ENCODE data around the gene ETFA.

ETFA gene

DNA sequence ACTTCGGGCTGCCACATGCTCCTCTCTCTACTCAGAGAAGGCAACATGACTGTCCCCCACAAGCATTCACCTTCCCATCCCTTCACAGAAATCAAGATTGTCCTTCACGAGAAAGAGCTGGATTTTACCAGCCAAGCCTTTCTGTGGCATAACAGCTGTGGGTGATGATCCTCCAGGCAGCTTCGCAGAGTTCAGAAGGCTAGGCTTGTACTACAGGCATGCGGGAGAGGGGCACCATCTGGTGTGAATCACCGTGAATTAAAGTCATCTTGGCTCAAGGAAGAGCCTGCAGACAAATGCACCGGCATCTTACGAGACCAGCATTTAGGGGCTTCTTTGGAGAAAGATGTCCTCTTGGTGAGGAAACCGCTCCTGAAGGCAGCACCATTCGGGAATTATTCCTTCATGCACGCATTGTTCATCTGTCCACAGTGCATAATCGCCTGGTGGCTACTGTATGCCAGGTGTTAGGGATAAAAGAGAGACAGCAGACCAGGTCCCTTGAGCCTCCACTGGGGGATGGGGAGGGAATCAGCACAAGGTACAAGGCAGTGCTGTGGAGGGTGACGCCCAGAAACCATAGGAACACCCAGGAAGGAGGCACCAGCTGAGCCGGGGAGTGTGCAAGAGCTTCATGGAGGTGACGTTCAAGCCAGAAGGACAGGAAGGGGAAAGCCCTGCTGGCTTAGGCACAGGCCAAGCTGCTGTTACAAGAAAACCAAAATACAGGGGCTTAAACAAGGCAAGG is 142.9 kb downstream of the ETFA start:
- DNase-seq: peak; percentile 93 to 96

DNA sequence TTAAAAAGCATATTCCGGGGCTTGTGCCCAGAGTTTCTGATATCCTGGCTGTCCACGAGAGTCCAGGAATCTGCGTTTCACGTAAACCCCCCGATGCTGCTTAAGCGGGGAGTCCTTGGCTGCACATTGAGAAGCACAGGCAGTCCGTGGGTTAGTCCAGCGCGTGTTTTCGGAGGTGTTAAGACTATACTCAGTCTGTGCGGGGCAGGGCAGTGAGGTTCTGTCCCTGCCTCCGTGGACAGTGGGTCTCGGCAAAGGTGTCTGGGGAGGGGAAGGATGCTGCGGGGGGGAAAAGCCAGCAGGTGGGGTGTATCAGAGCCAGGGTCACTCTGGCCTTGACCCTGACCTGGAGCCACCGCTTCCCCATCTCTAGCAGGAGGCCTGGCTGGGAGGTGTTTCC is 145.3 kb downstream of the ETFA start:
- DNase-seq: no peak
